Islet of Langerhans (tissue), 1 donor: ENCODE measurements around the gene FAM118B.
A peak's percentile ranks its signal among the peaks of the same experiment; 100 is the strongest.
"Not testable (repeated sequence)": the region's sequence is repeated elsewhere in the genome, so short reads cannot be mapped to it uniquely, and the experiment has no call there.

Source experiments
- FAIRE-seq: peaks from one replicate; lab custom pipeline; 2011; peaks lifted over from hg19 to GRCh38; lab: Jason Lieb, UNC

The FAM118B gene

DNA sequence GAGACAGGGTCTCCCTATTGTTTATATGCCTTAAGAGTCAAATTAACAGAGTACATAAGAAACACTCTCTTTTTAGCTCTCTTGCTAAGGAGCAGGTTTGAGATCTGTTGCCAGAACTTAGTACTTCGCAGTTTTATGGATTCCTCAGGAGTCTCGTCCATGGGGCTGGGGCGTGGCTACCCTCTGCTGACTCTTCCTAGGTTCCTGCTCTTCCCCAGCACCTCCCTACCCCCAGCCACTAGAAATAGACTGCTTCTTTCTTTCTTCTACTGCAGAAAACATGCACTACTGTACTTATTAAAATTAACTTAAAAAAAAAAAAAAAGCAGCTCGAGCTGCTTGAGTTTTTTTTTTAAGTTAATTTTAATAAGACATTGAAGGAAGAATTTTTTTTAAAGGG is 8.0 kb downstream of the FAM118B start:
- no peak for FAIRE-seq

DNA sequence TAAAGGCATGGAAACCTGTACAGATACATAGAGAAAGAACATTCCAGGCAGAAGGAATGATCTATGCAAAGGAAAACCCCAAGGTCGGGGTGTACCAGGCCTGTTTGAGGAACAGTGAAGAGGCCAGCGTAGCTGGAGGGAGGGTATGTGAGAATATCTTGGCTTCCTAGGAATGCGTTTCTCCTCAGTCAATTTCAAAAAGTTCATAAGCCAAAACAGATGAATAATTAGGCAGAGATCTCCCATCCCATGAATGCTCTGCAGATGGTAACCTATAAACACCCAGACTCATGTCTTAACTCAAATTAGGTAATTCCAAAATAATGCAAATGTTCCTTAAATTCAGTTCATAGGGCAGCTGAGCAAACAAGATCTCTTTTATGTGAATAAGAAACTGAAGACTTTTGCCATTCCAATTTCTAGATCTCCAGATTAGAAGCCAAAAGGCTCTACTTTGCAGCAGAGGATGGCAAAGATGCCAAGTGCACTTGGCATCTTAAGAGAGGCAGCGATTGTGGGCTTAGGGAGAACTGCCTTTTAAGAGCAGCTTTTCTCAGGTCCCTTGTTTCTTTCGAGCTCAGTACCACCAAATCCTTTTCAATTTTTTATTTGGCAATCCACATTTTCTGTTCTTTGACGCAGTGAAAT is 13.2 kb downstream of the FAM118B start:
- no peak for FAIRE-seq

DNA sequence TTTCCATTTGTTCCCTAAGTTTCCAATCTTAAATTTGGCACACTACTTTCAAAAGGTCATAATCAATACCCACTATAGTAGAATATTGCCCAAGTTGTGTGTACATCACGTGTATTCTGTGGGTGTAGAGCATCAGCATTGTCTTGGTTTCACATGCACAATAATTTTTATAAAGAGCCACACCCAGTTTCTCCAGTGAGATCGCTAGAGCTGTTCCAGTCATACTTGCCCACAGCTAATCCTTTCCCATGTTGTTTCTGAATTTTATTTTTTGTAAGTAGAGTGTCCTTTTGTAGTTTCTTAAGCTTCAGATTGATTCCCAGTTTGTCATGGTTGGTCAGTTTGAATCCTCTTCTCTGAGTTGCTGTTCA is 13.7 kb downstream of the FAM118B start:
- FAIRE-seq, result no peak

DNA sequence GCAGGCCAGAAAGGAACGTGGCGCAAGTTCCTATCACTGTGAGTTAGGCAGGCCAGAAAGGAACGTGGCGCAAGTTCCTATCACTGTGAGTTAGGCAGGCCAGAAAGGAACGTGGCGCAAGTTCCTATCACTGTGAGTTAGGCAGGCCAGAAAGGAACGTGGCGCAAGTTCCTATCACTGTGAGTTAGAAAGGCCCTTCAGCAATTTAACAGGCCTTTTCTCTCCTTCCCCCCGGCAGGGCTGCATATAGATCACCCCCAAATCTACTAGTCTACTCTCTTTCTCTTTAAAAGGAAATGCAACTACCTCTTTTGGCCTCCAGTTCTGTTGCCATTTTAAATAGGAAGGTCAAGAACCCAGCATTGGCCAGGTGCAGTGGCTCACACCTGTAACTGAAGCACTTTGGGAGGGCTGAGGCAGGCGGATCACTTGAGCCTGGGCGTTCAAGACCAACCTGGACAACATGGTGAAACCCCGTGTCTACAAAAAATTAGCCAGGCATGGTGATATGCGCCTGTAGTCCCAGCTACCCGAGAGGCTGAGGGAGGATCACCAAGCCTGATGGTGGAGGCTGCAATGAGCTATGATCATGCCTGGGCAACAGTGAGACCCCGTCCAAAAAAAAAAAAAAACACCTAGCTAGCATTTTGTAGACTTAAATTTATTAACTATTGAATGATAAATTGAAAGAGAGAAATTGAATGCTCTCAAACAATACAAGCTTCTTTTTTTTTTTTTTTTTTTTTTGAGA is 14.9 kb downstream of the FAM118B start:
- FAIRE-seq, result no peak

DNA sequence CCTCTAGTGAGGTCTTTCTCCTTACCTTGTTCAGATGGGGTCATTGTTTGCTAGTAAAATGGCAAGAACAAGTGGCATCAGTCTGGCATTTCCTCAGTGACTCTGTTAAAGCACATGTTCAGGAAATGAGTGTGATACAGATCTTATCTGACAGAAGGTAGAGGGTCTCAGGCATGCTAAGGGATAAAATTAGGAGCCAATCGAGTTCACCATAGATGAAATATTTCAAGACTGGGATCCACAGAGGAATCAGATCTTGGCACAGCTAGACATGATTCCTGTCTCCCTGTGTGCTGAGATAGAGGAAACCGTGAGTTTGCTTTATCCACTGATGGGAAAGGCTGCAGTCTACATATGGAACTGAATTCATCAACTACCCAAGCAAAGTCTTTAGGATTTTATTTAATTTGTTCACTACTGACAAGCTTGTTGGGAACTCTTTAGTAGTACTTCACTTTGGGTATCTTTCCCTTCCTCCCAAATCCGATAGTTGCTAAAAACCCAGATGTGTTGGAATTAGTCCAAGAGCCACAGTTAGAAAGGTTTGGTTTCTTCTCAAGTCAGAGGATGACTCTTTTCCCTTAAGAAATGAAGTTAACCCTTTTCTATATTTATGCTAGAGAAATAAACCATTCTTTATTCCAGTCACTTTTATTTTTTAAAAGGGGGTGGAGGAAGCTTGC is 18.4 kb downstream of the FAM118B start:
- FAIRE-seq, result no peak

DNA sequence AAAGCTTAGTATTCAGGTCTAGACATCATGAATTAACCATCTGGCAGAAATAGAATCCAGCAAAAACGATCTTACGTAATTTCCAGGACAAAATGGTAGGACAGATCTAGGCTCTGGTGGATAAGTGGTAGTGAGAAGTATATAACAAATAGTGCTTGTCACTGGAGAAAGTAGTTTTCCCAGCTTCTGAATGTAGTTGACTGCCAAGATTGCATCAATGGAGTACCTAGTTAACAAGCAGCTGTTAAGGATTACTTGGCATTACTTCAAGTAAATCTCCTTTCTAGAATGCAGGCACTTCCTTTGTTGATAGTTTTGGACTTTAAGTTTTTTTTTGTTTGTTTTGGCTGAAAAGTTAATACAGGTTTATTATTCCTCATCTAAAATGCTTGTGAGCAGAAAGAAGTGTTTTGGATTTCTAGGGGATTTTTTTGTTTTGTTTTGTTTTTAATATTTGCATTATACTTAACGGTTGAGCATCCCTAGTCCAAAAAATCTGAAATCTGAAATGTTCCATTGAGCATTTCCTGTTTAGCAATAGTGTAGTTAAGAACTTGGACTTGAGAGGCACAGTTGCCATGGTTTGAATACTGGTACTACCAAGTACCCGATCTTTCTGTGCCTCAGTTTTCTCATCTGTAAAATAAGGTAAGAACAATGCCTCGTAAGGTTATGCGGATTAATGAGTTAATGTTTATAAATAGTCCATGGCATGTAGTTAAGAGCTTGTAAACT is 20.3 kb downstream of the FAM118B start:
- FAIRE-seq, result no peak

DNA sequence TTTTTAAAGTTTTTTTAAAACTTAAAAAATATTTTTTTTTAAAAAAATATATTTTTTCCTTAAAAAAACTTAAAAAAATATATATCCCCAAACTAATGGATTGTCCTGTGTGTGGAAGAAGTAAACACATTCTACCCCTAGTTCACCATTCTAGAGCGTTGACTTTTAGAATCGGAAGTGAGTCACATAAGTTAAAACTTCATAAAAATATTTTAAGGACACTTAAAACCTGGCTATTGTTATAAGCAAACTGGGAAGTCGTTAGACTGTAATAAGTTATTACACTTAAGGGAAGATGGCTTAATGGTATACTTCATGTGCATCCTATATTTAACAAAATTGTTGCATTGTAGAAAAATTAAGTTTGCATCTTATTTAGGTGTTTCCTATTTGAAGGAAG is 21.1 kb downstream of the FAM118B start:
- FAIRE-seq, result no peak

DNA sequence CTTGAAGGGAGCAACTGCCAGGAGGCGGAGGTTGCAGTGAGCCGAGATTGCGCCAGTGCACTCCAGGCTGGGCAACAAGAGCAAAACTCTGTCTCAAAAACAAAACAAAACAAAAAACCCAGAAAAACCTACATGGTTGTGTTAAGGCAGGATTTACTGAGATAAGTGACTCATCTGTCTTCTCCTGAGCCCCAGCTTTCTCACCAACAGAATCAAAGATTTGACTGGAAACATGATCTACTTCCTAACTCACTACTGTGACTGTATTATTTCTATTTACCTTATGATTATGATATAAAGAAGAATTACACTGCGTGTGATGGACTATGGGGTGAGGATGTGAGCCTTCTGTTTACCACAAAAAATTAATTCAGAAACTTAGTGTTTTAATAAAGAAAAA is 21.8 kb downstream of the FAM118B start:
- FAIRE-seq, result no peak

DNA sequence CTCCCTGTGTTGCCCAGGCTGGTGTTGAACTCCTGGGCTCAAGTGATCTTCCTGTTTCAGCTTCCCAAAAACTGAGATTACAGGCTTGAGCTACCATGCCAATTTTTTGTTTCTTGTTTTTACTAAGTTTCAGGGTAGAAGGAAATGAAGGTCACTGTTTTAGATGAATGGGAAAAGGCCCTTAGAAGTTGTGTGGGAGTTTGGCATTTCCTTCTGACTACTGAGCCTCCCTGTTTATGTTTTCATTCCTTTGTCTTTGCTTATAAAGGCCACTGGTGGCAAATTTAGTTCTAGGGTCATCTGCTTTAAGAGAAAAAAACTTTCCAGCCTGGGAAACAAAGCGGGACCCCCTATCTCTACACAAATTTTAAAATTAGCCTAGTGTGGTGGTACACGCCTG is 35.1 kb downstream of the FAM118B start:
- no peak for FAIRE-seq

DNA sequence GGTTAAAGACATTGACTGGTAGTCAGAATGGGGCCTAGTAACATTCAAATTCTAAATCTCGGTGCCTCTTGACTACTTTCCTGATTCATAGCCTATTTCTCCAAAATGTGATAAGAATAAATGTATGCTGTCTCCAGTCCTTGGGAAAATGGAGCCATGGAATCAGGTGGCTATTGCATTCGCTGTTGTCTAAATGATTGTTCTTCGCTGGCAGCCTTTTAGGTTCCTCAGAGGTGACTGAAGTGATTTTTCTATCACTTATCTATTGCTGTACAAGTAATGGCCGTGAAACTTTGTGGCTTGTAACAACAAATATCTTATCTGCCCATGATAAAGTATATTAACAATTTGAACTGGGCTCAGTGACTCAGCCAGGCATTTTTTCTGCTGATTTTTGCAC is 41.7 kb downstream of the FAM118B start:
- FAIRE-seq, result no peak

DNA sequence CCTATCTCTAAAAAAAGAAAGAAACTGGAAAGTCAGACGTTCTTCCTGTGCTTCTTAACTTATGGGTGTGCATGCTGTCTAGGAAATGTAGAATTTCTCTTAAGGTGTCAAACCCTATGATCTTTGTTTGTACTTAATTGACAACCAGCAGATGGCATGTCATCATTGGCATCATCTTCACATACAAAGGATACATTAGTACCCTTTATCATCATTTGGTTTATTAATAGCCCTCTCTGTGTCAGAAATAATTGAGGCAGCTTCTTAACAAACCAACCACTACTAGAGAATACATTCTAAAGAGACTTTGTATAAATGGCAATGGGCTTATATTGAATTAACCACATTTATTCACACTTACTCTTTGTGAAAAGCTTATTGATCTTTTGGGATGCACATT is 43.2 kb downstream of the FAM118B start:
- FAIRE-seq, result no peak

DNA sequence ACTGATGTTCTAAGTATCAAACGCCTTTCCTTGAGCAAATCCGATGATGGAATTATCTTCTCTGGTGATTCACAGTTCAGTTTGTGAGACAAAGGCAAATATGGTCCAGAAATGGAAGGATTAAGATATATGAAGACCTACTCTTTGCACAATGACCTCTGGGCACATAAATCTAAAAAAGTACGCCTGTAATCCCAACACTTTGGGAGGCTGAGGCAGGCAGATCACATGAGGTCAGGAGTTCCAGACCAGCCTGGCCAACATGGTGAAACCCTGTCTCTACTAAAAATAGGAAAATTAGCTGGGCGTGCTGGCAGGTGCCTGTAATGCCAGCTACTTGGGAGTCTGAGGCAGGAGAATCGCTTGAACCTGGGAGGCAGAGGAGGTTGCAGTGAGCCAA is 43.9 kb downstream of the FAM118B start:
- not testable (repeated sequence) for FAIRE-seq

DNA sequence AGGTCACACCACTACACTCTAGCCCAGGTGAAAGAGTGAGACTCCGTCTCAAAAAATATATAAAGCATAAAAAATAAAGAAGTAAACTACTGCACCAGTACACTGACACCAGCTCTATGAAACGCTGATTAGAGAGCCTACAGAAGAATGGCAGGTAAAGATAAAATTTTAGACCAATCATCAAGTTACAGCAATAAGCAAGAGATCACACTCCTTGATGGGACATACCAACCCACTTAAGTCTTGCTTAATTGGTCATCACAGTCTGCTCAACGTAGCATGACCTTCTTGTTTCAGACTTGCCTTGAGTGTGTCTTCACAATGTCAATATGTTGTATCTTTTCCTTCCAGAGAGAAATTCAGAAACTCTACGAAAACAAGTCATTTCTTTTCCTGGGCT is 44.6 kb downstream of the FAM118B start:
- FAIRE-seq, result no peak

DNA sequence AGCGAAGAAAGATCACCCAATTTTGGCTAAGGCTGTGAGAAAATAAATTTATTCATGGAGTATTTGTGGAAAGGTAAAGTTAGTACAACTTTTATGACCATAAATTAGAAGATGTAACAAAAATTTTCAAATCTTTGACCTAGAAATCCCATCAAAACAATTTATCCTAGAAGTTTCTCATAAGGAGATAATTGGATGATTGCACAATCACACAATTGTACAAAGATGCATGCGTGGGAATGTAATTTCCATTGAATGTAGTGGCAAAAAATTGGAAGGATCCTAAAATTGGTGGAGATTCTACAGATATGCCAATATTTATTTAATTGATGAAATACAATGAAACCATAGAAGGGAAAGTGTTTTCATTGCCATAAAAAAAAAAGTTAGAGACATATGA is 45.6 kb downstream of the FAM118B start:
- FAIRE-seq, result peak; percentile 56

DNA sequence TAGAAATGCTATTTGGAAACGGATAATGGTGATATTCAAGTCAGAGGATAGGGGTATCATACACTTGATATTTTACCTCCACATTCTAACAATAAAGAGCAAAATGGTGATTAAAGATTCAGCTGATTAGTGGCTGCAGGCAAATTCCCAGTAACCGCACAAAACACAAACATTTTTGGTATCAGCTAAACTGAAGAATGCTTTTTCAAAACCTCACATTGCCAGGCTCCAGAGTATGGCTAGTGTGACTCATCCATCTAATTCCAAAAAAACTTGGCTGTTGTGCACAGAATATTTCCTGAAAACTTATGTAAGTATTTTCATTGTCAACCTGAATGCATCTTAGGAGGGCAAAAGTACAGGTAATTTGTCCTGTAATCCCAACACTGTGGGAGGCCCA is 46.2 kb downstream of the FAM118B start:
- FAIRE-seq, result no peak

DNA sequence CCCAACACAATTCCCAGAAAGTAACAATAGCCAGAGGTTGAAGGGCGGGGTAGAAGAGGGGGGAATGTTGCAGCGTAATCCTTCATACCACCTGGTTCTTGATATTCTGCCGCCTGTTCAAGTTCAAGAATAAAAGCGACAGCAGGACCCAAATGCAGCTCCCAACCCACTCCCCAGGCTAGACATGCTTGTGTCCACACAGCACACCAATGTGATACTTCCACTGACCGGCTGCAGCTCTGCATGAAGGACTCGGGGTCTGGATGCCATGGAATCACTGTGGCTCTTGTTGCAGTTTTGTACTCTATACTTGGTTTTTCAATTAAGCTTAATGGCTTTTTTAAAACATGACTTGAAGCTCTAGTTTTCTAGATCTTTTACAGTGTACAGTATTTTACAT is 50.6 kb downstream of the FAM118B start:
- no peak for FAIRE-seq

DNA sequence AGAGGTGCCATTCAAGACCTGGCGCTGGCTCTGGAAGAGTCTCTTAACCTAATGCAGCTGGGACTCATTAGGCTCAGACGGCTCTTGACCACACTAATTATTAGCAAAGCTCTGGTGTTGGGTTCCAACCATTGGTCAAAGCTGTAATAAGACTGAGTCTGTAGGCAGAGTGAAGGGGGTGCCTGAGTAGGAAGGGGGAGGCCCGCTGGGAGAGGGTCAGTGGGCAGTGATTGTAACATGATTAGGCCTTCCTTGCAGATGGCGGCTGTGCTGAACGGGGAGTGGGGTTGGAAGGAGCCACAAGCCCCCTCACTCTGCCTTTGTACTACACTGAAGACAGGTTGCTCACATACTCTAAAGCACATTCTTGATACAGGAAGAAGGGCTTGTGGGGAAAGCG is 51.9 kb downstream of the FAM118B start:
- FAIRE-seq, result no peak

DNA sequence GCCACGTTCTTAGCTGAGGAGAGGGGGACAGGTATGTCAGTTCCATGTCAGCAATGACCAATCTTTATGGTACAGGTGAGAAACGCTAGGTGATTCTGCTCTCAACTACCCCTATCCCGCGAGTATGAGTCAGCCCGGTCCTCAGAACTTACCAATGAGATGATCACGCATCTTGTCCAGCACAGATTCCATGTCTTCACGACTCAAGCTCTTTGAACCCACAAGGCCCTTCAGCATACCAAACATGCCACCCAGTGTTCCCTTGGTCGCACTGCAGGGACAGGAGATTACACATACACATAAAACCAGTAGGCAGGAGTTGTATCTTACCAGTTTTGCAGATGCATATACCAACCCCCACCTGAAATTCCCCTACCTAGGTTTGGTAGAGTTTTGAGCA is 54.2 kb downstream of the FAM118B start:
- no peak for FAIRE-seq

DNA sequence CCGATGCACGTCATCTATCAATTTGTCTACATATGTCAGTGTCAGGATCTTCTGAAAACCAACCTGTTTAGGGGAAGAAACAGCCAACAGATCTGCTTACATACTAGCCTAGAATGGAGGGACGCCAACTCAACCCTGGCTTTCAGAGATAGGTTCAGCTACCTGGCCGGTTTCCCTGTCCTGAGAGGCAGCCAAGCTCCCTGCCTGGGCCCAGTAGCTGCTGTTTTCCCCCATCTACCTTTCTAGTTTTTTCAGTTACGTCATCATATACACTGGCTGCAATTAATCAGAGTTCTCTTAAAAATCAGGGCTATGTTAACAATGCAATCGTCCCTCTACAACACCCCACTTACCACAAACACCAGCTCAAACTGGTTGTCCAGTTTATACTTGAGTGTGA is 56.1 kb downstream of the FAM118B start:
- no peak for FAIRE-seq

DNA sequence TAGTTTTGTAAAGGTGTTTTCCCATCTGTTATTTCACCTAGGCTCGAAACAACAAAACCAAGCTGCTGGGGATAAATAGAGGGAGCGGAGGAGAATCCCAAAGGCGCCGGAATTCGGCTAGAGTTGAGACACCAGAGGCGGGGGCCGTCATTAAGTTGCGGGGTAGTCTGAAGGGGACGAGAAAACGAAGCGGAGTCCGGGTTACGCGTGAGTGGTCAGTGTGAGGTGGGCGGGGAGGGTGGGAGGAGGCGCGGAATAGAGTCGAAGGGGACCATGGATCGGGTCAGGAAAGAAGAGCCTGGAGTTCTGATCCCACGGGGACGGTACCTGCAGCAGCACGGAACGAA is 56.8 kb downstream of the FAM118B start:
- no peak for FAIRE-seq

DNA sequence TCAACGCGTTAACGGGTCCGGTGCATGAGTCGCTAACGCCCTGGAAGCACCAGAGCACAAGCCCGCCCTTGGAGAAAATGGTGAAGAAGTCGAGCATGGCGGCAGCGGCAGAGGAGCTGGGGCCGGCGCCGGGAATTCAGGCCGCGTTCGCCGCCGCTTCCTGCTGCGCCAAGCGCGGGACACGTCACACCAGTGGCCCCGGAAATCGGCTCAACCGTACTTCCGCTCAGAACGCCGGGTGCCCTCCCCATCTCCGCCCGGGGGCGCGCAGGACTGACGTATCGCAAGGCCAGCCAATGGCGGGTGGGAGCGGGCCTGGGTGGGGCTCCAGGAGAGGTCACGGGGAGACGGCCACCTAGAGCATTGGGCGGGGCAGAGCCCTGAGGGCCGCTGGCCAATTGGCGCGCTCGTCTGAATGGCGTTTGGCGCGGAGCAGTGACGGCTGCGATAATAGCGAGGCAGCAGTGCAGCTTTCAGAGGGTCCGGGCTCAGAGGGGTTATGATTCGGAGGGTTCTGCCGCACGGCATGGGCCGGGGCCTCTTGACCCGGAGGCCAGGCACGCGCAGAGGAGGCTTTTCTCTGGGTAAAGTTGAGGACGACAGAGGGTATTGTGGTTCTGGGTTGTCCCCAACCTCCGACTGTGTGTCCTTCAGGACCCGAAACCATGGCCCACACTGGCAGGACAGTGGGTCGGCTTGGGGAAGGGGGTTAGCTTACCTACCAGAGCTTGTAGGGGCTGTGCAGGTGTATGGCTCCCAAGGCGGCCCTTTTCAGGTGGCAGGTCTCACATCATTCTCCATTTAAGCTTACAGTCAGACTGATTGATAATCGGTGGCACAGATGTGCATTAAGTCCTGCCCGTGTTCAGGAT is 57.4 kb downstream of the FAM118B start, which contains the start of the genes FOXRED1 and SRPRA:
Gene FOXRED1 (plus strand): TSS at position 447 of the 872 bp plus-strand sequence. CDS start 53 bp downstream, at position 500.
Gene SRPRA (minus strand): TSS at position 188 of the 872 bp plus-strand sequence. CDS start 91 bp downstream, at position 97.
- no peak for FAIRE-seq

DNA sequence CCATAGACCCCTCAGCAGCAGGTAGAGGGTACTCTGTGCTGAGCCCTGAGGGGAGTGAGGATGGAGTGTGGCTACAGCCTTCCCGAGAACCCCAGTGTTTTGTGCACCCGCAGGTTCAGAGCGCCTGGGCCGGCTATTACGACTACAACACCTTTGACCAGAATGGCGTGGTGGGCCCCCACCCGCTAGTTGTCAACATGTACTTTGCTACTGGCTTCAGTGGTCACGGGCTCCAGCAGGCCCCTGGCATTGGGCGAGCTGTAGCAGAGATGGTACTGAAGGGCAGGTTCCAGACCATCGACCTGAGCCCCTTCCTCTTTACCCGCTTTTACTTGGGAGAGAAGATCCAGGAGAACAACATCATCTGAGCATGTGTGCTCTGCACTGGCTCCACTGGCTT is 65.7 kb downstream of the FAM118B start:
- no peak for FAIRE-seq
